HEK293T (cell line): ENCODE data around the gene ZDHHC11.
"Not testable (repeated sequence)": the region's sequence is repeated elsewhere in the genome, so short reads cannot be mapped to it uniquely, and the experiment has no call there.

Source experiments
- CTCF ChIA-PET: fragments of 350-600 bp; formaldehyde crosslinking; extraction: SDS; loops from one replicate; lab custom pipeline; 2021; ENCODE audit warnings: antibody characterized with exemption, inconsistent platforms; lab: Yijun Ruan, JAX
- POLR2A ChIA-PET: fragments of 350-600 bp; formaldehyde crosslinking; extraction: SDS; loops from one replicate; lab custom pipeline; 2020; ENCODE audit warnings: antibody characterized with exemption, inconsistent platforms; lab: Yijun Ruan, JAX
- DNase-seq: peaks from one replicate; pipeline ENCODE4 v3.0.0; 2012; ENCODE audit warnings: mixed read lengths; ENCODE audit errors: extremely low spot score
- ARNT ChIP-seq: fragments of 450-650 bp; IDR thresholded peaks from 2 replicates; pipeline ENCODE4 v1.6.1; 2017; ENCODE audit warnings: mild to moderate bottlenecking
- BHLHE40 ChIP-seq: fragments of 450-650 bp; IDR thresholded peaks from 2 replicates; pipeline ENCODE4 v1.6.1; 2016; ENCODE audit warnings: mild to moderate bottlenecking, moderate library complexity, borderline replicate concordance
- CTBP1 ChIP-seq: fragments of 450-650 bp; IDR thresholded peaks from 2 replicates; pipeline ENCODE4 v1.6.1; 2016; ENCODE audit warnings: borderline replicate concordance
- ELF4 ChIP-seq: fragments of 450-650 bp; IDR thresholded peaks from 2 replicates; pipeline ENCODE4 v1.6.1; 2017; ENCODE audit warnings: antibody characterized with exemption
- FOXA1 ChIP-seq: fragments of 450-650 bp; IDR thresholded peaks from 2 replicates; pipeline ENCODE4 v1.6.1; 2016; ENCODE audit warnings: mild to moderate bottlenecking
- FOXK2 ChIP-seq: fragments of 450-650 bp; IDR thresholded peaks from 2 replicates; pipeline ENCODE4 v1.6.1; 2016; ENCODE audit warnings: mild to moderate bottlenecking
- FOXM1 ChIP-seq: fragments of 450-650 bp; IDR thresholded peaks from 2 replicates; pipeline ENCODE4 v1.6.1; 2017; ENCODE audit warnings: mild to moderate bottlenecking, borderline replicate concordance
- HDGF ChIP-seq: fragments of 450-650 bp; IDR thresholded peaks from 2 replicates; pipeline ENCODE4 v1.6.1; 2017; ENCODE audit warnings: antibody characterized with exemption, borderline replicate concordance
- L3MBTL2 ChIP-seq: fragments of 450-650 bp; conservative IDR thresholded peaks from 2 replicates; pipeline ENCODE4 v1.6.1; 2016; ENCODE audit warnings: mild to moderate bottlenecking
- LEF1 ChIP-seq: fragments of 450-650 bp; IDR thresholded peaks from 2 replicates; pipeline ENCODE4 v1.6.1; 2017; ENCODE audit warnings: mild to moderate bottlenecking, borderline replicate concordance
- NFRKB ChIP-seq: fragments of 450-650 bp; IDR thresholded peaks from 2 replicates; pipeline ENCODE4 v1.6.1; 2016; ENCODE audit warnings: mild to moderate bottlenecking, moderate library complexity
- PKNOX1 ChIP-seq: fragments of 450-650 bp; IDR thresholded peaks from 2 replicates; pipeline ENCODE4 v1.6.1; 2016
- SP1 ChIP-seq: fragments of 450-650 bp; IDR thresholded peaks from 2 replicates; pipeline ENCODE4 v1.6.1; 2017
- SUZ12 ChIP-seq: fragments of 450-650 bp; IDR thresholded peaks from 2 replicates; pipeline ENCODE4 v1.6.1; 2016; ENCODE audit warnings: mild to moderate bottlenecking
- TARDBP ChIP-seq: fragments of 450-650 bp; IDR thresholded peaks from 2 replicates; pipeline ENCODE4 v1.6.1; 2016
- ZNF384 ChIP-seq: fragments of 450-650 bp; IDR thresholded peaks from 2 replicates; pipeline ENCODE4 v1.6.1; 2016

Gene ZDHHC11

GRCh38 chr5:775961-776861 lies 74.6 kb downstream of the ZDHHC11 start:
- DNase-seq: no peak
- CTCF ChIA-PET: no interaction called here
- POLR2A ChIA-PET: no interaction called here
- TF ChIP-seq FOXK2: no peak
- no peak for TF ChIP-seq FOXA1
- no peak for TF ChIP-seq L3MBTL2
- no peak for TF ChIP-seq FOXM1
- no peak for TF ChIP-seq ZNF384
- no peak for TF ChIP-seq CTBP1
- TF ChIP-seq SP1: no peak

GRCh38 chr5:775595-775960 lies 75.2 kb downstream of the ZDHHC11 start:
- DNase-seq, CTCF ChIA-PET, POLR2A ChIA-PET: not testable (repeated sequence)

GRCh38 chr5:774854-775505 lies 75.8 kb downstream of the ZDHHC11 start:
- CTCF ChIA-PET, DNase-seq, POLR2A ChIA-PET: not testable (repeated sequence)

- POLR2A ChIA-PET, DNase-seq, CTCF ChIA-PET: not testable (repeated sequence)
Observed at GRCh38 chr5:774304-774703, 76.5 kb downstream of the ZDHHC11 start.

GRCh38 chr5:773517-774264 lies 77.1 kb downstream of the ZDHHC11 start:
- ChIA-PET POLR2A (no interaction called here), CTCF (no interaction called here)
- TF ChIP-seq FOXA1 (no peak), LEF1 (no peak), ELF4 (no peak), SUZ12 (no peak), SP1 (no peak), L3MBTL2 (no peak), TARDBP (no peak), HDGF (no peak), ZNF384 (no peak), ARNT (no peak), PKNOX1 (no peak), FOXK2 (no peak), BHLHE40 (no peak), NFRKB (no peak), FOXM1 (no peak), CTBP1 (no peak)
- DNase-seq: no peak

- POLR2A ChIA-PET, CTCF ChIA-PET, DNase-seq: not testable (repeated sequence)
Observed at GRCh38 chr5:772931-773330, 77.9 kb downstream of the ZDHHC11 start.

GRCh38 chr5:772547-772890 lies 78.3 kb downstream of the ZDHHC11 start:
- POLR2A ChIA-PET, CTCF ChIA-PET, DNase-seq: not testable (repeated sequence)

- DNase-seq, POLR2A ChIA-PET, CTCF ChIA-PET: not testable (repeated sequence)
Observed at GRCh38 chr5:771841-772546, 78.8 kb downstream of the ZDHHC11 start.

- POLR2A ChIA-PET, DNase-seq, CTCF ChIA-PET: not testable (repeated sequence)
Observed at GRCh38 chr5:771087-771781, 79.6 kb downstream of the ZDHHC11 start.

GRCh38 chr5:770585-770984 lies 80.2 kb downstream of the ZDHHC11 start:
- POLR2A ChIA-PET, DNase-seq, CTCF ChIA-PET: not testable (repeated sequence)

GRCh38 chr5:769485-770145 lies 81.2 kb downstream of the ZDHHC11 start:
- DNase-seq, POLR2A ChIA-PET, CTCF ChIA-PET: not testable (repeated sequence)
